ENCODE measurements around the gene BIRC7. TPM values are rescaled to one million over a fixed set of nuclear protein-coding genes. Genes with fewer than 3 reads are reported as not detected.
A peak's percentile ranks its signal among the peaks of the same experiment; 100 is the strongest.

The BIRC7 gene
- polyA plus RNA-seq, 1 donor (not counting 4 experiments of a cell fraction or from before 2014, with no cell fraction given): not detected

GRCh38 chr20:63280371-63280770 is 44.7 kb downstream of the BIRC7 start:
- no peak for FAIRE-seq
- Histone ChIP-seq H3K4me3 (ENCODE audit: control insufficient read depth in 2 of 3, extremely low read depth in 1 of 3, insufficient read depth in 2 of 3, low read depth in 1 of 3, low read length in 3 of 3) (no peak overlapping the region), H2AFZ (ENCODE audit: control insufficient read depth, low read length) (no peak overlapping the region), H3K27me3 (ENCODE audit: control insufficient read depth, extremely low read depth, insufficient read depth, low read length) (no peaks in the 10 kb centered on the region), H3K9me1 (ENCODE audit: control insufficient read depth, extremely low read depth, insufficient read depth, low read length) (no peaks in the 10 kb centered on the region), H3K9me3 (ENCODE audit: control insufficient read depth, low read depth, low read length) (no peaks in the 10 kb centered on the region), H3K9ac (ENCODE audit: control insufficient read depth, extremely low read depth, insufficient read depth, low read length) (no peak overlapping the region), H3K4me2 (ENCODE audit: control insufficient read depth, extremely low read depth, insufficient read depth, low read depth, low read length) (no peak overlapping the region), H3K4me1 (ENCODE audit: control insufficient read depth, extremely low read depth, insufficient read depth, low read length) (no peaks in the 10 kb centered on the region), H3K79me2 (ENCODE audit: control insufficient read depth, insufficient read depth, low read length) (peaks cover 24% of the 10 kb centered on the region), H3K27ac (ENCODE audit: control insufficient read depth, insufficient read depth, low read length) (no peak overlapping the region), H3K36me3 (ENCODE audit: control insufficient read depth in 2 of 2, extremely low read depth in 1 of 2, insufficient read depth in 2 of 2, low read length in 2 of 2) (peaks cover 41 to 42% of the 10 kb centered on the region in 2 experiments), H4K20me1 (ENCODE audit: control insufficient read depth, extremely low read depth, insufficient read depth, low read length) (peaks cover 5% of the 10 kb centered on the region)
- TF ChIP-seq CTCF (optimal IDR thresholded peaks at IDR 0.05 in 1 of 3, IDR thresholded peaks at IDR 0.05 in 1 of 3, conservative IDR thresholded peaks at IDR 0.05 in 1 of 3; ENCODE audit: extremely low read depth in 1 of 3, insufficient read depth in 2 of 3, low read length in 3 of 3): no peak
- TF ChIP-seq EZH2 (IDR thresholded peaks at IDR 0.05; ENCODE audit: low read length): no peak
- no peak for DNase-seq (ENCODE audit: low read depth, low spot score)
- dilution Hi-C loops (cut with MboI; ENCODE audit: extremely low pct_ligation_motif_present, low sequenced_read_pairs): loop anchor here (10.0 kb wide), 1 partner anchor 56 kb away; no protein-coding TSS in a partner anchor

- Histone ChIP-seq H3K4me1 (ENCODE audit: control insufficient read depth, extremely low read depth, insufficient read depth, low read length) (no peaks in the 10 kb centered on the region), H3K79me2 (ENCODE audit: control insufficient read depth, insufficient read depth, low read length) (peaks cover 18% of the 10 kb centered on the region), H3K4me2 (ENCODE audit: control insufficient read depth, extremely low read depth, insufficient read depth, low read depth, low read length) (no peak overlapping the region), H3K27me3 (ENCODE audit: control insufficient read depth, extremely low read depth, insufficient read depth, low read length) (no peaks in the 10 kb centered on the region), H2AFZ (ENCODE audit: control insufficient read depth, low read length) (no peak overlapping the region), H4K20me1 (ENCODE audit: control insufficient read depth, extremely low read depth, insufficient read depth, low read length) (peaks cover 3% of the 10 kb centered on the region), H3K4me3 (ENCODE audit: control insufficient read depth in 2 of 3, extremely low read depth in 1 of 3, insufficient read depth in 2 of 3, low read depth in 1 of 3, low read length in 3 of 3) (no peak overlapping the region), H3K27ac (ENCODE audit: control insufficient read depth, insufficient read depth, low read length) (no peak overlapping the region), H3K9ac (ENCODE audit: control insufficient read depth, extremely low read depth, insufficient read depth, low read length) (no peak overlapping the region), H3K9me1 (ENCODE audit: control insufficient read depth, extremely low read depth, insufficient read depth, low read length) (no peaks in the 10 kb centered on the region), H3K36me3 (ENCODE audit: control insufficient read depth in 2 of 2, extremely low read depth in 1 of 2, insufficient read depth in 2 of 2, low read length in 2 of 2) (peaks cover 36 to 44% of the 10 kb centered on the region in 2 experiments), H3K9me3 (ENCODE audit: control insufficient read depth, low read depth, low read length) (no peaks in the 10 kb centered on the region)
- DNase-seq (ENCODE audit: low read depth, low spot score): no peak
- FAIRE-seq: no peak
- peak; percentile 31 to 46 (median 43) for TF ChIP-seq CTCF (optimal IDR thresholded peaks at IDR 0.05 in 1 of 3, IDR thresholded peaks at IDR 0.05 in 1 of 3, conservative IDR thresholded peaks at IDR 0.05 in 1 of 3; ENCODE audit: extremely low read depth in 1 of 3, insufficient read depth in 2 of 3, low read length in 3 of 3)
- TF ChIP-seq EZH2 (IDR thresholded peaks at IDR 0.05; ENCODE audit: low read length): no peak
- dilution Hi-C loops (cut with MboI; ENCODE audit: extremely low pct_ligation_motif_present, low sequenced_read_pairs): loop anchor here (10.0 kb wide), 1 partner anchor 56 kb away; no protein-coding TSS in a partner anchor
These were observed 45.3 kb downstream of the BIRC7 start for GRCh38 chr20:63280929-63281545.
